MM.1S (cell line): Measurements from ENCODE around the gene FKBP2.
"Not testable (repeated sequence)": the region's sequence is repeated elsewhere in the genome, so short reads cannot be mapped to it uniquely, and the experiment has no call there.

ENCODE experiments used
- DNase-seq: peaks from one replicate; pipeline ENCODE4 v3.0.0-alpha.2; 2015
- H2AFZ ChIP-seq: fragments of 300-600 bp; sonication (generic); 2 replicates; pipeline ENCODE4 v1.6.0; 2016; ENCODE audit warnings: antibody characterized with exemption, low read length
- H3F3A ChIP-seq: fragments of 300-600 bp; sonication (generic); 2 replicates; pipeline ENCODE4 v1.6.1; 2016; ENCODE audit warnings: mild to moderate bottlenecking, antibody characterized with exemption, low read length, moderate library complexity, mixed read lengths; ENCODE audit not compliant: insufficient read depth
- H3K27ac ChIP-seq: fragments of 300-600 bp; sonication (generic); 2 replicates; pipeline ENCODE4 v1.5.1; 2016; ENCODE audit warnings: mild to moderate bottlenecking, low read length
- H3K27me3 ChIP-seq: fragments of 300-600 bp; sonication (generic); replicated peaks from 2 replicates; pipeline ENCODE4 v1.6.0; 2016; ENCODE audit warnings: low read length; ENCODE audit not compliant: insufficient read depth
- H3K36me3 ChIP-seq: fragments of 300-600 bp; sonication (generic); replicated peaks from 2 replicates; pipeline ENCODE4 v1.6.1; 2016; ENCODE audit warnings: mild to moderate bottlenecking, low read length, mixed read lengths; ENCODE audit not compliant: insufficient read depth
- H3K4me1 ChIP-seq: fragments of 300-600 bp; sonication (generic); 2 replicates; pipeline ENCODE4 v1.6.1; 2016; ENCODE audit warnings: low read length, mixed read lengths
- H3K4me2 ChIP-seq: fragments of 300-600 bp; sonication (generic); 2 replicates; pipeline ENCODE4 v1.6.0; 2016; ENCODE audit warnings: low read depth, low read length
- H3K4me3 ChIP-seq: fragments of 300-600 bp; sonication (generic); 2 replicates; pipeline ENCODE4 v1.5.1; 2016; ENCODE audit warnings: low read length, mixed read lengths
- H3K79me2 ChIP-seq: fragments of 300-600 bp; sonication (generic); 2 replicates; pipeline ENCODE4 v1.6.1; 2016; ENCODE audit warnings: mixed run types, low read length, mixed read lengths
- H3K9ac ChIP-seq: fragments of 300-600 bp; sonication (generic); 2 replicates; pipeline ENCODE4 v1.6.1; 2016; ENCODE audit warnings: low read length, mixed read lengths
- H3K9me2 ChIP-seq: fragments of 300-600 bp; sonication (generic); replicated peaks from 2 replicates; pipeline ENCODE4 v1.6.1; 2016; ENCODE audit warnings: mild to moderate bottlenecking, low read length, mixed read lengths; ENCODE audit not compliant: insufficient read depth
- H3K9me3 ChIP-seq: fragments of 300-600 bp; sonication (generic); replicated peaks from 2 replicates; pipeline ENCODE4 v1.6.1; 2016; ENCODE audit warnings: mild to moderate bottlenecking, low read length, mixed read lengths; ENCODE audit not compliant: insufficient read depth
- H4K20me1 ChIP-seq: fragments of 300-600 bp; sonication (generic); 2 replicates; pipeline ENCODE4 v1.6.1; 2016; ENCODE audit warnings: mild to moderate bottlenecking, low read length, moderate library complexity, mixed read lengths; ENCODE audit not compliant: insufficient read depth
- EZH2 ChIP-seq: fragments of 300-600 bp; sonication (generic); optimal IDR thresholded peaks from 2 replicates; pipeline ENCODE3; 2017; ENCODE audit warnings: low read depth, mild to moderate bottlenecking, antibody characterized with exemption, low read length, mixed read lengths
- EZH2phosphoT487 ChIP-seq: fragments of 300-600 bp; sonication (generic); IDR thresholded peaks from 2 replicates; pipeline ENCODE4 v1.6.1; 2018; ENCODE audit warnings: antibody characterized with exemption, low read length
- TF ChIP-seq, protein P1 (sequence below): fragments of 300-600 bp; sonication (generic); IDR thresholded peaks from 2 replicates; pipeline ENCODE4 v1.5.1; 2016; ENCODE audit warnings: antibody characterized with exemption, low read length, mixed read lengths

The FKBP2 gene

DNA sequence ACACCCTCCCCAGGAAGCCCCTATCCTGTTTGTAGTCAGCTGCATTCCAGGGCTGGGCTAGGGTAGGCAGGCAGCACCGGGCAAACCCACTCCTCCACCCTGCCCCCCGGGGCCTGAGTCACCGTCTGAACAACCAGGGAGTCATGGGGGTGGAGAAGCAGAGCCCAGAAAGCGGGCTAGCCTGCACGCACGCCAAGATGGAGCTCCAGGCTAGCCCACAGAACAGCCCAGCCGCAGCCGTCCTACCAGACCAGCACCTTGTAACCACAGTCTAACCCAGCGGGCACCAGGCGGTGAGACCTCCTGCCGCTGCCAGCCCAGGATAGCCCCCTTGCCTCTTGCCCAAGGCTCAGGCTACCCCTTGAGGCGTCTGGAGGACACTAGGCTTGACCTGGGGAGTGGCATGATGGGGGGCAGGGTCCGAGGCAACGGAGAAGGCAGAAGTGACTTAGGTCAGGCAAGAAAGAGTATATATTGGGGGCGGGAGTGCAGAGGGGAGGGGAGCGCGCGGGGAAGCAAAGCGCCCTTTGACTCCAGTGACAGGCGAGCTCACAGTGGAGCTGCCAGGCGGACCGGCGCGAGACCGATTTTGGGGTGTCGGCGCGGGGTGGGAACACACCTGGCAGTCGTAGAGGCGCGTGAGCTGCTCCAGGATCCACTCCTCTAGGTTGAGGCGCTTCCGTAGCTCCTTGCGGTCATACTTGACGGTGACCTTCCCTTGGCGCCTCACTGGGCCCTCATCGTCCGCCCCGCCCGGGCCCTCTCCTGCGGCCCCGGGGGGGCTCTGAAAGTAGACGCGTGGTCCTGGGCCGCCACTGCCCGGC, 5.1 kb downstream of the FKBP2 start:
- peaks cover 13% of the 10 kb centered on the region for H3F3A ChIP-seq

DNA sequence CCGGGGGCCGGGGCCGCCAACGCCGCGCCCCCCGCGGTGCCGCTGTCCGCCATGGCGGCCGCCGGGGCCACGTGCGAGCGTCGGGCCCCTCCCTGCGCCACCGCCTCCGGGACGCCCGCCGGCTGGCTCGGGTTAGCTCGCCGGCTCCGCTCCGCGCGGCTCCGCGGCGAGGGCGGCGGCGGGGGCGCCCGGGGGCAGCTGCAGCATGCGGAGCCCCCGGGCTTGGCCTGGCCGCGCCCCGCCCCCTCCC, 5.7 kb downstream of the FKBP2 start:
- not testable (repeated sequence) for H3K4me2 ChIP-seq, H3K4me1 ChIP-seq, H3K9me2 ChIP-seq

More for the DNA sequence above, 5.1 kb downstream of the FKBP2 start:
- Histone ChIP-seq H4K20me1 (no peaks in the 10 kb centered on the region), H3K4me1 (peaks cover 6% of the 10 kb centered on the region; the same call in 1 of the 2 replicates), H3K27me3 (peaks cover 5% of the 10 kb centered on the region; the same call in 1 of the 2 replicates), H3K27ac (peak overlapping the region; percentile 47; the same call in 1 of the 2 replicates), H3K9ac (peak overlapping the region; percentile 86), H3K9me2 (no peaks in the 10 kb centered on the region), H3K9me3 (no peaks in the 10 kb centered on the region), H3K4me2 (peak overlapping the region; percentile 84), H3K4me3 (peak overlapping the region; percentile 99), H2AFZ (0 out of 2 replicates have a peak overlapping the region, but pooled peaks have one; percentile 34), H3K79me2 (peaks cover 40% of the 10 kb centered on the region), H3K36me3 (no peaks in the 10 kb centered on the region)
- DNase-seq, result peak; percentile 55
- TF ChIP-seq EZH2 (no peak), EZH2phosphoT487 (no peak)
- TF ChIP-seq, protein P1, sequence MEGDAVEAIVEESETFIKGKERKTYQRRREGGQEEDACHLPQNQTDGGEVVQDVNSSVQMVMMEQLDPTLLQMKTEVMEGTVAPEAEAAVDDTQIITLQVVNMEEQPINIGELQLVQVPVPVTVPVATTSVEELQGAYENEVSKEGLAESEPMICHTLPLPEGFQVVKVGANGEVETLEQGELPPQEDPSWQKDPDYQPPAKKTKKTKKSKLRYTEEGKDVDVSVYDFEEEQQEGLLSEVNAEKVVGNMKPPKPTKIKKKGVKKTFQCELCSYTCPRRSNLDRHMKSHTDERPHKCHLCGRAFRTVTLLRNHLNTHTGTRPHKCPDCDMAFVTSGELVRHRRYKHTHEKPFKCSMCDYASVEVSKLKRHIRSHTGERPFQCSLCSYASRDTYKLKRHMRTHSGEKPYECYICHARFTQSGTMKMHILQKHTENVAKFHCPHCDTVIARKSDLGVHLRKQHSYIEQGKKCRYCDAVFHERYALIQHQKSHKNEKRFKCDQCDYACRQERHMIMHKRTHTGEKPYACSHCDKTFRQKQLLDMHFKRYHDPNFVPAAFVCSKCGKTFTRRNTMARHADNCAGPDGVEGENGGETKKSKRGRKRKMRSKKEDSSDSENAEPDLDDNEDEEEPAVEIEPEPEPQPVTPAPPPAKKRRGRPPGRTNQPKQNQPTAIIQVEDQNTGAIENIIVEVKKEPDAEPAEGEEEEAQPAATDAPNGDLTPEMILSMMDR, result no peak

DNA sequence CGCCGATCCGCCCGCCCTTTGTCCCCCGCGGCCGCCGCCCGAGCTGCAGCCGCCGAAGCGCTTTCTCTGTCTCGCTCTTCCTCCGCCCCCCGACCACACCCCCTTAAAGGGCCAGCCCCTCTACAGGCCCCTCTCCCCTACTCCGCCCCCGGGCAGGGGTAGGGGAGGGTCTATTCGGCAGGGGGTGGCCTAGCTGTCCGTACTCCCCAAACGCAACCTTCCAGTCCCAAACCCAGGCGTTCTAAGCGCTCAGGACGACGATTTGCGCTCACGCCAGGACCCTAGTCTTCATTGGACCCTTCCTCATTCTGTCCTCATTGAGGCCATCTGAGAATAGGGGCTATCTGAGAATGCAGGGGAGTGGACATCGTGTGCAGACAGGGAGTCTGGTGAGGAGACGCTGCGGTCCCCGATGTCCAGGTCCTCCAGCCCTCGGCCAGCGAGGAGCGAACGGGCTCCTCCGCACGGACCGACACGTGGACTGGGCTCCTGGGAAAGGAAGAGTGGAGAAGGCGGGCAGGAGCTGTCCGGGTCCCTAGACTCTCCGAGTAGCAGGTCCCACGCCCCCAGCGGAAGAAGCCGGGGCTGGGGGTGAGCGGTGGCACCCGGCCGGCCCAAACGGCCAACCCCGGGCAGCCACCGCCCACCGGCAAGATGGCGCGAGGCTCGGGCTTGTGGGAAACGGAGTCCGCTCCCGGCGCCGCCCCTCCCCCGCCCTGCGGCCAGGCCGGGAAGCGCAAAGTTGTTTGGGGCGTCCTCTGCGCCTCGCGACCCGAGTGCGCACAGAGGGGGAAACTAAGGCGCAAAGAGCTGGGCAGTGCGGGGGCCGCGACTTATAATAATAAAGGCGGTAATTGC, 6.2 kb downstream of the FKBP2 start, which contains the start of gene PPP1R14B:
PPP1R14B (minus strand) TSS at position 73 of the 858 bp plus-strand sequence. CDS start 270 bp downstream, outside the sequence.
- Histone ChIP-seq H3K9me2 (no peaks in the 10 kb centered on the region), H3K4me2 (peak within 1 kb of the TSS; percentile 100), H3K4me1 (peaks cover 6% of the 10 kb centered on the region; the same call in 1 of the 2 replicates), H4K20me1 (no peaks in the 10 kb centered on the region), H3K4me3 (peak within 1 kb of the TSS; percentile 99), H3F3A (peaks cover 13% of the 10 kb centered on the region; the same call in 1 of the 2 replicates), H3K79me2 (peaks cover 39% of the 10 kb centered on the region), H3K9ac (peak within 1 kb of the TSS; percentile 86), H3K27ac (peak within 1 kb of the TSS; percentile 47), H2AFZ (peak within 1 kb of the TSS; percentile 90), H3K27me3 (peaks cover 5% of the 10 kb centered on the region; the same call in 1 of the 2 replicates), H3K9me3 (no peaks in the 10 kb centered on the region), H3K36me3 (no peaks in the 10 kb centered on the region)
- peak; percentile 83 for DNase-seq
- no peak for TF ChIP-seq EZH2phosphoT487
- TF ChIP-seq EZH2, result no peak
- TF ChIP-seq, protein P1, result no peak

More for the DNA sequence above, 5.7 kb downstream of the FKBP2 start:
- H2AFZ ChIP-seq, H3K36me3 ChIP-seq, H3K27ac ChIP-seq, H3K9ac ChIP-seq, DNase-seq, H3K27me3 ChIP-seq, H4K20me1 ChIP-seq, H3K4me3 ChIP-seq, H3K9me3 ChIP-seq: not testable (repeated sequence)
- H3F3A ChIP-seq, result peaks cover 13% of the 10 kb centered on the region; the same call in 1 of the 2 replicates
- peaks cover 39% of the 10 kb centered on the region for H3K79me2 ChIP-seq
